ENCODE results near the gene ZFP36. TPM values are rescaled to one million over a fixed set of nuclear protein-coding genes. Genes with fewer than 3 reads are reported as not detected.

The ZFP36 gene
- total and polyA plus RNA-seq, 2 of the 8 experiments (the other 6 are each of a cell fraction or from before 2014, with no cell fraction given) = 4.0 to 10.9 TPM

DNA sequence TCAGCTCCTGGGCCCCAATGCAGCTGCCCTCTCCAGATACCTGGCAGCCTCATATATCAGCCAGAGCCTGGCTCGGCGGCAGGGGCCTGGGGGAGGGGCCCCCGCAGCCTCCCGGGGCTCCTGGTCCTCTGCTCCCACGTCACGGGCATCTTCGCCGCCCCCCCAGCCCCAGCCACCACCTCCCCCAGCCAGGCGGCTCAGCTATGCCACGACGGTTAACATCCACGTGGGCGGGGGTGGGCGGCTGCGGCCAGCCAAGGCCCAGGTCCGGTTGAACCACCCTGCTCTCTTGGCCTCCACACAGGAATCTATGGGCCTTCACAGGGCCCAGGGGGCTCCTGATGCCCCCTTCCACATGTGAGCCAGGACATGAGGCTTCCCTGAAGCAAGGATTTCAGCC, 18.3 kb downstream of the ZFP36 start (continued):
- no peak for TF ChIP-seq CHD7 (IDR thresholded peaks at IDR 0.05; ENCODE audit: insufficient replicate concordance, low read length)
- no peak for TF ChIP-seq FOSL1 (IDR thresholded peaks at IDR 0.05; ENCODE audit: insufficient read depth, low read depth, low read length)
- TF ChIP-seq MAX (IDR thresholded peaks at IDR 0.05) = no peak
- TF ChIP-seq SRF (IDR thresholded peaks at IDR 0.05; ENCODE audit: low read depth, low read length) = no peak
- TF ChIP-seq TBP (IDR thresholded peaks at IDR 0.05; ENCODE audit: low read depth, low read length) = no peak
- no peak for TF ChIP-seq CBX5 (IDR thresholded peaks at IDR 0.05; ENCODE audit: low read depth, low read length)
- TF ChIP-seq RBBP5 (IDR thresholded peaks at IDR 0.05; ENCODE audit: borderline replicate concordance, low read depth, low read length) = no peak
- TF ChIP-seq SIX5 (IDR thresholded peaks at IDR 0.05; ENCODE audit: low read depth, low read length) = no peak

All from H1 (cell line).